ENCODE measurements around the gene GFRA1. TPM values are rescaled to one million over a fixed set of nuclear protein-coding genes. Genes with fewer than 3 reads are reported as not detected.

GFRA1 gene
- total and polyA plus RNA-seq, 2 of the 8 experiments (the other 6 are each of a cell fraction or from before 2014, with no cell fraction given), result 1.1 to 2.0 TPM

GRCh38 chr10:116027355-116027754 is 245.7 kb downstream of the GFRA1 start:
- no peak overlapping the region for H2BK15ac ChIP-seq (ENCODE audit: low read length)
- no peak overlapping the region for H2AK5ac ChIP-seq (ENCODE audit: low read depth, low read length)
- H3K4me1 ChIP-seq (replicated peaks in 1 of 4; ENCODE audit: control insufficient read depth in 3 of 4, insufficient read depth in 4 of 4, low read length in 3 of 4), result no peaks in the 10 kb centered on the region
- no peak overlapping the region for H3K18ac ChIP-seq (ENCODE audit: extremely low read depth, low read length)
- H3K27me3 ChIP-seq (replicated peaks in 1 of 4; ENCODE audit: control insufficient read depth in 3 of 4, extremely low read depth in 1 of 4, insufficient read depth in 3 of 4, low read length in 3 of 4), result no peaks in the 10 kb centered on the region
- H3K23ac ChIP-seq (ENCODE audit: insufficient read length), result no peak overlapping the region
- H2BK20ac ChIP-seq (ENCODE audit: low read length), result no peak overlapping the region
- H2BK12ac ChIP-seq (ENCODE audit: low read depth, low read length), result no peak overlapping the region
- DNase-seq (ENCODE audit: low read depth in 1 of 2, low spot score in 2 of 2), result no peak
- no peak overlapping the region for H3K4me3 ChIP-seq (ENCODE audit: extremely low read depth in 1 of 4, insufficient read depth in 2 of 4, low read depth in 3 of 4, low read length in 4 of 4)
- no peak overlapping the region for H2AFZ ChIP-seq (ENCODE audit: low read length)
- no peaks in the 10 kb centered on the region for H3K79me1 ChIP-seq (ENCODE audit: low read depth, low read length)
- H4K8ac ChIP-seq (ENCODE audit: extremely low read depth, insufficient read depth, low read length), result no peak overlapping the region
- H2BK5ac ChIP-seq (ENCODE audit: low read depth, low read length), result no peak overlapping the region
- TF ChIP-seq CEBPB (IDR thresholded peaks at IDR 0.05; ENCODE audit: low read depth, low read length) (no peak), NRF1 (IDR thresholded peaks at IDR 0.05; ENCODE audit: low read depth, low read length) (no peak), ASH2L (IDR thresholded peaks at IDR 0.05; ENCODE audit: low read length) (no peak), ZNF274 (IDR thresholded peaks at IDR 0.05; ENCODE audit: borderline replicate concordance, extremely low read depth, low read length) (no peak), POU5F1 (IDR thresholded peaks at IDR 0.05; ENCODE audit: low read depth, low read length) (no peak), KDM4A (IDR thresholded peaks at IDR 0.05; ENCODE audit: low read depth, low read length, severe bottlenecking) (no peak)
- CTCF ChIA-PET (ENCODE audit: partially characterized antibody), result interaction anchor here (1.2 to 1.7 kb wide), 2 partner anchors 31 to 50 kb away, joined by 3 read pairs; no protein-coding TSS in a partner anchor
- no peaks in the 10 kb centered on the region for H3K79me2 ChIP-seq (ENCODE audit: control insufficient read depth in 1 of 2, insufficient read depth in 2 of 2, low read length in 2 of 2)
- WGBS, 2 experiments (ENCODE audit: extremely low coverage in 1 of 2, insufficient coverage in 1 of 2, insufficient read length in 1 of 2, insufficient replicate concordance in 2 of 2, low coverage in 1 of 2, low lambda C conversion rate in 2 of 2, missing lambda C conversion rate in 1 of 2), result 81% methylated on average over 6 of the region's 6 CpGs; no CpG with 5 or more reads in 1 of the 2 experiments
- no peak overlapping the region for H3K27ac ChIP-seq (ENCODE audit: low read depth, low read length)
- no peak overlapping the region for H3K4me2 ChIP-seq (ENCODE audit: insufficient read depth in 1 of 2, low read depth in 2 of 2, low read length in 2 of 2)
- no peak overlapping the region for H3K56ac ChIP-seq (replicated peaks; ENCODE audit: insufficient read length, low read depth, low read length)
- H4K5ac ChIP-seq (ENCODE audit: insufficient read length, low read depth, low read length), result no peak overlapping the region
- POLR2A ChIA-PET (ENCODE audit: partially characterized antibody), result no interaction called here
- no peaks in the 10 kb centered on the region for H3K23me2 ChIP-seq (ENCODE audit: low read depth, low read length)
- no peak overlapping the region for H2BK120ac ChIP-seq (replicated peaks; ENCODE audit: low read depth, low read length)
- no peaks in the 10 kb centered on the region for H3K9me3 ChIP-seq (ENCODE audit: insufficient read depth in 2 of 2, low read depth in 1 of 2, low read length in 1 of 2)
- no peak overlapping the region for H3K4ac ChIP-seq (replicated peaks; ENCODE audit: insufficient read length, low read depth, low read length)
- no peak for FAIRE-seq
- no peak overlapping the region for H3K14ac ChIP-seq (ENCODE audit: insufficient read length)
- no peak overlapping the region for H4K91ac ChIP-seq (replicated peaks; ENCODE audit: insufficient read length, low read length)
- H3K36me3 ChIP-seq (ENCODE audit: control insufficient read depth in 2 of 4, insufficient read depth in 4 of 4, low read length in 3 of 4), result no peaks in the 10 kb centered on the region
- H4K20me1 ChIP-seq (replicated peaks in 1 of 2; ENCODE audit: control insufficient read depth in 1 of 2, insufficient read depth in 2 of 2, low read length in 2 of 2), result no peaks in the 10 kb centered on the region
- no peak overlapping the region for H3K9ac ChIP-seq (replicated peaks in 1 of 4; ENCODE audit: extremely low read depth in 1 of 4, low read depth in 3 of 4, low read length in 3 of 4)
